HepG2 (cell line): ENCODE data around the gene ZNRF3. TPM values are rescaled to one million over a fixed set of nuclear protein-coding genes. Genes with fewer than 3 reads are reported as not detected.

Experiments
- ATAC-seq: fragments of 200-7000 bp; cut with Tn5 transposase; 3 replicates; pipeline ENCODE4 v1.9.1; 2020; ENCODE audit warnings: mild to moderate bottlenecking, moderate library complexity
- BruUV-seq: library from RNA; stranded (reverse); fragments of 400-500 nt; replicated peaks from 2 replicates; lab custom pipeline; 2021; lab: Mats Ljungman, UMichigan
- CTCF ChIA-PET: fragments of 300-600 bp; formaldehyde crosslinking; extraction: SDS; loops from one replicate; lab custom pipeline; 2021; ENCODE audit warnings: low total read pairs, inconsistent platforms, low intra/inter-chr PET ratio; lab: Yijun Ruan, JAX
- POLR2A ChIA-PET: fragments of 350-600 bp; sonication (Branson Sonifier 250); formaldehyde crosslinking; loops from one replicate; lab custom pipeline; 2020; ENCODE audit warnings: antibody characterized with exemption, inconsistent platforms; lab: Yijun Ruan, JAX
- DNase-seq: peaks from one replicate; pipeline ENCODE4 v3.0.0-alpha.2; 2015; ENCODE audit warnings: low spot score
- FAIRE-seq: peaks from 3 replicates; lab custom pipeline; 2011; peaks lifted over from hg19 to GRCh38; lab: Jason Lieb, UNC
- H2AFZ ChIP-seq: one replicate; pipeline ENCODE4 v1.6.1; 2011; ENCODE audit warnings: low read length, inconsistent platforms
- H3K27ac ChIP-seq: fragments of 300-600 bp; 3 replicates; pipeline ENCODE4 v1.8.0; 2011; ENCODE audit warnings: mixed run types, mild to moderate bottlenecking, mixed read lengths, low read length, inconsistent platforms; ENCODE audit not compliant: insufficient read depth; ENCODE audit errors: extremely low read length
- H3K27me3 ChIP-seq, 2 experiments: fragments of 200-600 bp in 1 of 2; 2 replicates in 1 of 2; 3 replicates in 1 of 2; pipeline versions ENCODE4 v1.6.0 to v1.8.0; 2011; ENCODE audit warnings: low read length in 2 of 2, mild to moderate bottlenecking in 2 of 2, moderate library complexity in 2 of 2, inconsistent platforms in 1 of 2; ENCODE audit not compliant: insufficient read depth in 2 of 2, control insufficient read depth in 1 of 2
- H3K36me3 ChIP-seq, 2 experiments: fragments of 200-600 bp in 1 of 2; replicated peaks in 1 of 2; 2 replicates in 1 of 2; 3 replicates in 1 of 2; pipeline versions ENCODE4 v1.5.1 to v1.8.0; 2011; ENCODE audit warnings: low read length in 2 of 2, inconsistent platforms in 1 of 2; ENCODE audit not compliant: insufficient read depth in 2 of 2, control insufficient read depth in 1 of 2
- H3K4me1 ChIP-seq: 2 replicates; pipeline ENCODE4 v1.5.1; 2012; ENCODE audit warnings: low read length, inconsistent platforms; ENCODE audit not compliant: insufficient read depth
- H3K4me2 ChIP-seq: 2 replicates; pipeline ENCODE4 v1.6.0; 2011; ENCODE audit warnings: low read depth, low read length, inconsistent platforms
- H3K4me3 ChIP-seq, 3 experiments: fragments of 200-600 bp in 1 of 3; sonication (generic), shearing (Covaris generic) in 1 of 3; replicated peaks in 1 of 3; 2 replicates each; pipeline ENCODE4 v1.5.1; 2011 to 2016; ENCODE audit warnings: low read length in 3 of 3, inconsistent platforms in 2 of 3, low read depth in 2 of 3, mild to moderate bottlenecking in 2 of 3, control low read depth in 1 of 3, mixed read lengths in 1 of 3; ENCODE audit not compliant: insufficient read depth in 1 of 3
- H3K79me2 ChIP-seq: one replicate; pipeline ENCODE4 v1.6.1; 2011; ENCODE audit warnings: low read length, inconsistent platforms; ENCODE audit not compliant: insufficient read depth
- H3K9ac ChIP-seq: 2 replicates; pipeline ENCODE4 v1.6.0; 2011; ENCODE audit warnings: mild to moderate bottlenecking, low read depth, low read length, inconsistent platforms; ENCODE audit not compliant: insufficient read depth
- H3K9me3 ChIP-seq: 2 replicates; pipeline ENCODE4 v1.5.1; 2012; ENCODE audit warnings: mild to moderate bottlenecking, low read length
- H4K20me1 ChIP-seq: 2 replicates; pipeline ENCODE4 v1.6.0; 2011; ENCODE audit warnings: inconsistent platforms, mild to moderate bottlenecking, low read length, moderate library complexity; ENCODE audit not compliant: insufficient read depth
- HCFC1 ChIP-seq: fragments of 150-350 bp; IDR thresholded peaks from 2 replicates; pipeline ENCODE4 v1.6.1; 2014; ENCODE audit warnings: low read depth, low read length
- HIVEP1 ChIP-seq: sonication (generic); formaldehyde crosslinking; IDR thresholded peaks from 2 replicates; pipeline ENCODE4 v1.4.0; 2020; ENCODE audit warnings: mild to moderate bottlenecking, missing genetic modification reagents
- HMGA1 ChIP-seq: sonication (generic); formaldehyde crosslinking; conservative IDR thresholded peaks from 2 replicates; pipeline ENCODE4 v1.4.0; 2020; ENCODE audit warnings: missing genetic modification reagents
- HOXA9 ChIP-seq: sonication (generic); formaldehyde crosslinking; IDR thresholded peaks from 2 replicates; pipeline ENCODE4 v1.8.1; 2022; ENCODE audit warnings: missing genetic modification reagents, mild to moderate bottlenecking, moderate library complexity, borderline replicate concordance
- MEF2D ChIP-seq: sonication (generic); formaldehyde crosslinking; IDR thresholded peaks from 2 replicates; pipeline ENCODE4 v1.5.1; 2020; ENCODE audit warnings: mild to moderate bottlenecking, missing genetic modification reagents
- POLR2G ChIP-seq: fragments of 200-400 bp; formaldehyde crosslinking; IDR thresholded peaks from 2 replicates; pipeline ENCODE4 v1.6.1; 2018; ENCODE audit warnings: mild to moderate bottlenecking, low read depth, low read length, moderate library complexity
- REL ChIP-seq: sonication (generic); formaldehyde crosslinking; conservative IDR thresholded peaks from 2 replicates; pipeline ENCODE4 v1.8.0; 2022; ENCODE audit warnings: mild to moderate bottlenecking, missing genetic modification reagents, moderate library complexity
- SIX1 ChIP-seq: sonication (generic); formaldehyde crosslinking; IDR thresholded peaks from 2 replicates; pipeline ENCODE4 v1.4.0; 2020; ENCODE audit warnings: missing genetic modification reagents, borderline replicate concordance
- ZKSCAN1 ChIP-seq: fragments of 150-350 bp; IDR thresholded peaks from 2 replicates; pipeline ENCODE4 v1.6.1; 2014; ENCODE audit warnings: low read length
- ZMYM3 ChIP-seq: sonication (generic); formaldehyde crosslinking; IDR thresholded peaks from 2 replicates; pipeline ENCODE4 v1.5.1; 2020; ENCODE audit warnings: mild to moderate bottlenecking, missing genetic modification reagents
- ZZZ3 ChIP-seq: sonication (generic); formaldehyde crosslinking; IDR thresholded peaks from 2 replicates; pipeline ENCODE4 v1.4.0; 2020; ENCODE audit warnings: missing genetic modification reagents, mild to moderate bottlenecking, borderline replicate concordance
- WGBS: methylation state at CpG from one replicate; pipeline ENCODE4 v1.1.6; 2017; ENCODE audit warnings: low lambda C conversion rate; 5-methylcytosine and 5-hydroxymethylcytosine counted together
- in situ Hi-C: cut with HindIII; loops from 2 replicates; pipeline ENCODE4 v1.10.0; 2017; ENCODE audit warnings: low pct_unique_long_range_greater_than_20kb; ENCODE audit not compliant: extremely low pct_ligation_motif_present
- intact Hi-C: fragments of 100-400 bp; cut with micrococcal nuclease; formaldehyde crosslinking; loops from one replicate; pipeline ENCODE4 v1.10.0; 2022; ENCODE audit not compliant: unreplicated experiment
- polyA plus RNA-seq, 8 experiments: library from polyadenylated mRNA; depleted of rRNA in 3 of 8; stranded (reverse) in 7 of 8; unstranded in 1 of 8; fragments of >200 nt; fragmentation: Illumina TruSeq in 4 of 8; extraction: Trizol in 4 of 8; gene quantifications; 2 replicates each; pipeline versions ENCODE4 v1.2.1 to v1.2.3, GENCODE V29; 2011 to 2016; ENCODE audit warnings: low read depth in 4 of 8, missing spikeins in 1 of 8, mixed read lengths in 1 of 8; ENCODE audit not compliant: insufficient read depth in 1 of 8
- total RNA-seq, 5 experiments: library from RNA; depleted of rRNA; stranded (reverse); fragments of >200 nt; fragmentation: Illumina TruSeq; extraction: Trizol; gene quantifications; 2 replicates each; pipeline ENCODE4 v1.2.3, GENCODE V29; 2016; ENCODE audit warnings: low read depth in 1 of 5
- TF ChIP-seq, protein P1 (sequence below): sonication (generic); formaldehyde crosslinking; conservative IDR thresholded peaks from 2 replicates; pipeline ENCODE4 v1.4.0; 2020; ENCODE audit warnings: mild to moderate bottlenecking, missing genetic modification reagents, moderate library complexity
- TF ChIP-seq, protein P2 (sequence below): sonication (generic); formaldehyde crosslinking; IDR thresholded peaks from 2 replicates; pipeline ENCODE4 v1.8.1; 2023; ENCODE audit warnings: mild to moderate bottlenecking, missing genetic modification reagents
- TF ChIP-seq, protein P3 (sequence below): sonication (generic); formaldehyde crosslinking; IDR thresholded peaks from 2 replicates; pipeline ENCODE4 v1.5.0; 2020; ENCODE audit warnings: missing genetic modification reagents, mild to moderate bottlenecking, borderline replicate concordance
- TF ChIP-seq, protein P4 (sequence below): sonication (generic); formaldehyde crosslinking; IDR thresholded peaks from 2 replicates; pipeline ENCODE4 v1.8.0; 2023; ENCODE audit warnings: mild to moderate bottlenecking, missing genetic modification reagents

Gene ZNRF3
- total and polyA plus RNA-seq, 2 of the 13 experiments (the other 11 are each of a cell fraction or from before 2014, with no cell fraction given) = 20.3 to 36.7 TPM

DNA sequence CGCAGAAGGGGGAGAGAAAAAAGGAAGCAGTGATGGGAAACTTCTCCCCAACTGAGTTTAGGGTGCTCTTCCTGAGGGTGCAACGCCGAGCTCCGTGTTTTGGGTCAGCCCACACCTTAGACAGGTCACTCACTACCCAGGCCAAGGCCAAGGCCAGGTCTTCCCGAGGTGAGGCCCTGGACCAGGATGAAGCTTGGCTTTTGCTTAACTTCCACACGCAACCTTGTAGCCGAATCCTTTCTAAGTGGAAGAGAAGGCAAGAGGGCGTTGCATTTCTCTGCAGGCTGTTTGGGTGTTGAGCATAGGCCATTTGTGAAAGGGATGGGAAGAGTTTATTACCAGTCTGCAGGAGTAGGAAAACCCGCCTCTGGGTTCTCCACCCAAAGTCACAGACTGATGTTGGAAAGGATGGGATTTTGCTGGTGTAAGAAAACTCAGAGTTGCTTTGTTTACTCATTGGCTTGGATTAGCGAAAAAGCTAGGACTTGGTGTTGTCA, 191.0 kb downstream of the ZNRF3 start (continued):
- TF ChIP-seq, protein P1, sequence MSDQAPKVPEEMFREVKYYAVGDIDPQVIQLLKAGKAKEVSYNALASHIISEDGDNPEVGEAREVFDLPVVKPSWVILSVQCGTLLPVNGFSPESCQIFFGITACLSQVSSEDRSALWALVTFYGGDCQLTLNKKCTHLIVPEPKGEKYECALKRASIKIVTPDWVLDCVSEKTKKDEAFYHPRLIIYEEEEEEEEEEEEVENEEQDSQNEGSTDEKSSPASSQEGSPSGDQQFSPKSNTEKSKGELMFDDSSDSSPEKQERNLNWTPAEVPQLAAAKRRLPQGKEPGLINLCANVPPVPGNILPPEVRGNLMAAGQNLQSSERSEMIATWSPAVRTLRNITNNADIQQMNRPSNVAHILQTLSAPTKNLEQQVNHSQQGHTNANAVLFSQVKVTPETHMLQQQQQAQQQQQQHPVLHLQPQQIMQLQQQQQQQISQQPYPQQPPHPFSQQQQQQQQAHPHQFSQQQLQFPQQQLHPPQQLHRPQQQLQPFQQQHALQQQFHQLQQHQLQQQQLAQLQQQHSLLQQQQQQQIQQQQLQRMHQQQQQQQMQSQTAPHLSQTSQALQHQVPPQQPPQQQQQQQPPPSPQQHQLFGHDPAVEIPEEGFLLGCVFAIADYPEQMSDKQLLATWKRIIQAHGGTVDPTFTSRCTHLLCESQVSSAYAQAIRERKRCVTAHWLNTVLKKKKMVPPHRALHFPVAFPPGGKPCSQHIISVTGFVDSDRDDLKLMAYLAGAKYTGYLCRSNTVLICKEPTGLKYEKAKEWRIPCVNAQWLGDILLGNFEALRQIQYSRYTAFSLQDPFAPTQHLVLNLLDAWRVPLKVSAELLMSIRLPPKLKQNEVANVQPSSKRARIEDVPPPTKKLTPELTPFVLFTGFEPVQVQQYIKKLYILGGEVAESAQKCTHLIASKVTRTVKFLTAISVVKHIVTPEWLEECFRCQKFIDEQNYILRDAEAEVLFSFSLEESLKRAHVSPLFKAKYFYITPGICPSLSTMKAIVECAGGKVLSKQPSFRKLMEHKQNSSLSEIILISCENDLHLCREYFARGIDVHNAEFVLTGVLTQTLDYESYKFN (CRISPR knock-in tag) = 0 out of 2 replicates have a peak, but pooled peaks have one; percentile 23
- TF ChIP-seq ZMYM3 (CRISPR knock-in tag) = peak; percentile 38; the same call in 1 of the 2 replicates

DNA sequence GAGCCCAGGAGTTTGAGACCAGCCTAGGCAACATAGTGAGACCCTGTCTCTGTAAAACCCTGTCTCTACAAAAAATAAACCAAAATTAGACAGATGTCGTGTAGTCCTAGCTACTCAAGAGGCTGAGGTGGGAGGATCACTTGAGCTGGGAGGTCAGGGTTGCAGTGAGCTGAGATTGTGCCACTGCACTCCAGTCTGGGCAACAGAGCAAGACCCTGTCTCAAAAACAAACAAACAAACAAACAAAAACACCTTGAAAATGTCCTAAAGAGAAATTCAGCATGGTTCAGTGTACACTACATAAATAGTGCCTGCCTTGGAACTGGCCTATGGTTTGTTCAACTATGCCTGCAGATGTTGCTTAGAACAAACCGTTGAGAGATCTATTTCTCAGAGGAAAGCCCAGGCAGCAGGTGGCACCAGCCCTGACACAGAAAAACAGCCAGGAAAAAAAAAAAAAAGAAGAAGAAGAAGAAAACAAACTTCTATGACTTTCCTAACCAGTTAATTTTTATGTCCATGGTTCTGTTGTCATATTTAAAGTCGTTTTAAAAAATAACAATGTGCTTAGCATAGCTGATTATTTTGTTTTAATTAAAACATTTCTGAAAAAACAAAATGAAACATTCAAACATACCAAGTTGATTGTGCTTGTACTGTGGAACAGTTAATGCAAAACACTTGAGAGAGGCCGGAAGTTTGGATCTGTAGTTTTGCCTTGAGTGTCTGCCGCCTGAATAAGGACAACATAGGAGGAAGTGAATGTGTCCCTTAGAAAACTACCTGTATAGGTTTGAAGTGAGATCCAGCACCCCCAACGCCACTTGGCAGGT, 194.9 kb downstream of the ZNRF3 start:
- Histone ChIP-seq H3K27ac (no peak overlapping the region), H3K9me3 (no peaks in the 10 kb centered on the region), H2AFZ (no peak overlapping the region), H3K4me1 (peaks cover 17% of the 10 kb centered on the region), H4K20me1 (0 out of 2 replicates have a peak, but pooled peaks cover 4% of the 10 kb centered on the region), H3K36me3 (no peaks in the 10 kb centered on the region), H3K9ac (no peak overlapping the region), H3K79me2 (no peaks in the 10 kb centered on the region), H3K27me3 (no peaks in the 10 kb centered on the region), H3K4me2 (no peak overlapping the region), H3K4me3 (no peak overlapping the region)
- CTCF ChIA-PET = no interaction called here
- no peak for DNase-seq
- TF ChIP-seq REL (CRISPR knock-in tag) = no peak
- TF ChIP-seq, protein P2, sequence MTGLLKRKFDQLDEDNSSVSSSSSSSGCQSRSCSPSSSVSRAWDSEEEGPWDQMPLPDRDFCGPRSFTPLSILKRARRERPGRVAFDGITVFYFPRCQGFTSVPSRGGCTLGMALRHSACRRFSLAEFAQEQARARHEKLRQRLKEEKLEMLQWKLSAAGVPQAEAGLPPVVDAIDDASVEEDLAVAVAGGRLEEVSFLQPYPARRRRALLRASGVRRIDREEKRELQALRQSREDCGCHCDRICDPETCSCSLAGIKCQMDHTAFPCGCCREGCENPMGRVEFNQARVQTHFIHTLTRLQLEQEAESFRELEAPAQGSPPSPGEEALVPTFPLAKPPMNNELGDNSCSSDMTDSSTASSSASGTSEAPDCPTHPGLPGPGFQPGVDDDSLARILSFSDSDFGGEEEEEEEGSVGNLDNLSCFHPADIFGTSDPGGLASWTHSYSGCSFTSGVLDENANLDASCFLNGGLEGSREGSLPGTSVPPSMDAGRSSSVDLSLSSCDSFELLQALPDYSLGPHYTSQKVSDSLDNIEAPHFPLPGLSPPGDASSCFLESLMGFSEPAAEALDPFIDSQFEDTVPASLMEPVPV (CRISPR knock-in tag) = no peak
- no peak for TF ChIP-seq HIVEP1 (CRISPR knock-in tag)
- TF ChIP-seq MEF2D (CRISPR knock-in tag) = no peak
- no peak for TF ChIP-seq HCFC1
- no peak for TF ChIP-seq HMGA1
- TF ChIP-seq POLR2G = no peak
- TF ChIP-seq, protein P3, sequence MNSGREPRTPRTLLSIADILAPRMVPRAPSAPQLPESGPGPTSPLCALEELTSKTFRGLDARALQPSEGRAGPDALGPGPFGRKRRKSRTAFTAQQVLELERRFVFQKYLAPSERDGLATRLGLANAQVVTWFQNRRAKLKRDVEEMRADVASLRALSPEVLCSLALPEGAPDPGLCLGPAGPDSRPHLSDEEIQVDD (CRISPR knock-in tag) = no peak
- no peak for TF ChIP-seq HOXA9 (CRISPR knock-in tag)
- no peak for TF ChIP-seq SIX1 (CRISPR knock-in tag)
- TF ChIP-seq ZKSCAN1 = no peak
- TF ChIP-seq, protein P4, sequence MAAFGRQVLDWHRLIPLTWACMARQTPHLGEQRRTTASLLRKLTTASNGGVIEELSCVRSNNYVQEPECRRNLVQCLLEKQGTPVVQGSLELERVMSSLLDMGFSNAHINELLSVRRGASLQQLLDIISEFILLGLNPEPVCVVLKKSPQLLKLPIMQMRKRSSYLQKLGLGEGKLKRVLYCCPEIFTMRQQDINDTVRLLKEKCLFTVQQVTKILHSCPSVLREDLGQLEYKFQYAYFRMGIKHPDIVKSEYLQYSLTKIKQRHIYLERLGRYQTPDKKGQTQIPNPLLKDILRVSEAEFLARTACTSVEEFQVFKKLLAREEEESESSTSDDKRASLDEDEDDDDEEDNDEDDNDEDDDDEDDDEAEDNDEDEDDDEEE = no peak
- TF ChIP-seq ZZZ3 (CRISPR knock-in tag) = no peak
- no peak for ATAC-seq
- POLR2A ChIA-PET = no interaction called here
- BruUV-seq = no TSS peak
- intact Hi-C loops = no loop called here
- in situ Hi-C loops = no loop called here
- FAIRE-seq = no peak
- 92% methylated on average over 5 of the region's 6 CpGs for WGBS
